GM06990 (cell line): Measurements from ENCODE around the gene ATF6B.

Source experiments
- DNase-seq: peaks from one replicate; pipeline ENCODE4 v3.0.0-alpha.2; 2011; ENCODE audit not compliant: insufficient read length; ENCODE audit errors: extremely low read depth
- H3K27me3 ChIP-seq: replicated peaks from 2 replicates; pipeline ENCODE4 v1.6.0; 2011; ENCODE audit warnings: low read length; ENCODE audit not compliant: control insufficient read depth, insufficient read depth
- H3K36me3 ChIP-seq: 2 replicates; pipeline ENCODE4 v1.5.1; 2011; ENCODE audit warnings: low read length; ENCODE audit not compliant: control insufficient read depth, insufficient read depth
- H3K4me3 ChIP-seq: replicated peaks from 2 replicates; pipeline ENCODE4 v1.5.1; 2011; ENCODE audit warnings: low read depth, mild to moderate bottlenecking, control low read depth, low read length
- TF ChIP-seq, protein P1 (sequence below): IDR thresholded peaks from 2 replicates; pipeline ENCODE4 v1.5.1; 2011; ENCODE audit warnings: low read length, control low read depth, mild to moderate bottlenecking, inconsistent platforms; ENCODE audit not compliant: insufficient read depth, poor library complexity, severe bottlenecking

ATF6B gene

DNA sequence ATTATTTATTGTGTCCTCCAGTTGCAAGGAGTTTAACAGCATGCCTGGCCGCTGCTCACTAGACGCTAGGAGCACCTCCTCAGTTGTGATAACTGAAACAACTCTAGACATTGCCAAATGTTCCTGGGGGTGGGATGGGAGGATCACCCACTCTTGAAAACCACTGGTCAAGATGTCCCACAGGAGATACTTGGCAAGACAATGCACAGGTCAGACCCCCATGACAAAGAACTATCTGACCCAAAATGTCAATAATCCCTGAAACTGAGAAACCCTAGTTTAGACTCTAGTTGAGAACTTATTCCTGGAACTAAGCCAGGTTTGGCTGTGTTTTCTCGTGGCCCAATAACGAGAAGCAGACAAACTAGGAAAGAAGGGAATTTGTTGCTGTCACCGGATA is 11.5 kb upstream of the ATF6B start:
- Histone ChIP-seq H3K36me3 (no peaks in the 10 kb centered on the region), H3K4me3 (no peak overlapping the region), H3K27me3 (no peaks in the 10 kb centered on the region)
- TF ChIP-seq, protein P1, sequence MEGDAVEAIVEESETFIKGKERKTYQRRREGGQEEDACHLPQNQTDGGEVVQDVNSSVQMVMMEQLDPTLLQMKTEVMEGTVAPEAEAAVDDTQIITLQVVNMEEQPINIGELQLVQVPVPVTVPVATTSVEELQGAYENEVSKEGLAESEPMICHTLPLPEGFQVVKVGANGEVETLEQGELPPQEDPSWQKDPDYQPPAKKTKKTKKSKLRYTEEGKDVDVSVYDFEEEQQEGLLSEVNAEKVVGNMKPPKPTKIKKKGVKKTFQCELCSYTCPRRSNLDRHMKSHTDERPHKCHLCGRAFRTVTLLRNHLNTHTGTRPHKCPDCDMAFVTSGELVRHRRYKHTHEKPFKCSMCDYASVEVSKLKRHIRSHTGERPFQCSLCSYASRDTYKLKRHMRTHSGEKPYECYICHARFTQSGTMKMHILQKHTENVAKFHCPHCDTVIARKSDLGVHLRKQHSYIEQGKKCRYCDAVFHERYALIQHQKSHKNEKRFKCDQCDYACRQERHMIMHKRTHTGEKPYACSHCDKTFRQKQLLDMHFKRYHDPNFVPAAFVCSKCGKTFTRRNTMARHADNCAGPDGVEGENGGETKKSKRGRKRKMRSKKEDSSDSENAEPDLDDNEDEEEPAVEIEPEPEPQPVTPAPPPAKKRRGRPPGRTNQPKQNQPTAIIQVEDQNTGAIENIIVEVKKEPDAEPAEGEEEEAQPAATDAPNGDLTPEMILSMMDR: no peak
- DNase-seq: no peak

DNA sequence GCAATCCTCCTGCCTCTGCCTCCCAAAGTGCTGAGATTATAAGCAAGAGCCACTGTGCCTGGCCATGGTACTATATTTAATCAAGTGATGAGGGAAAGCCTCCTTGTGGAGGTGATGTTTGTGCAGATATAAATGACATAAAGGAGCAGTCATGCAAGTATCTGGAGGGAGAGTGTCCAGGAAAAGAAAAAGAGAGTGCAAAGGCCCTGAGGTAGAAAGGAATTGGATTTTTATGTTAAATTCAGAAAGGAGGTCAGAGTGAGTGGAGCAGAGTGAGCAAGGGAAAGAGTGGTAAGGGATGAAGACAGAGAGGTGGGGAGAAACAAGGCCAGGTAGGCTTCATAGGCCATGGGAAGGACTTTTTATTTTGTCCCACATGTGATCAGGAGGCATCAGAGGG is 9.4 kb upstream of the ATF6B start:
- Histone ChIP-seq H3K4me3 (no peak overlapping the region), H3K27me3 (no peaks in the 10 kb centered on the region; the same call in 1 of the 2 replicates), H3K36me3 (no peaks in the 10 kb centered on the region)
- TF ChIP-seq, protein P1: no peak
- DNase-seq: no peak

DNA sequence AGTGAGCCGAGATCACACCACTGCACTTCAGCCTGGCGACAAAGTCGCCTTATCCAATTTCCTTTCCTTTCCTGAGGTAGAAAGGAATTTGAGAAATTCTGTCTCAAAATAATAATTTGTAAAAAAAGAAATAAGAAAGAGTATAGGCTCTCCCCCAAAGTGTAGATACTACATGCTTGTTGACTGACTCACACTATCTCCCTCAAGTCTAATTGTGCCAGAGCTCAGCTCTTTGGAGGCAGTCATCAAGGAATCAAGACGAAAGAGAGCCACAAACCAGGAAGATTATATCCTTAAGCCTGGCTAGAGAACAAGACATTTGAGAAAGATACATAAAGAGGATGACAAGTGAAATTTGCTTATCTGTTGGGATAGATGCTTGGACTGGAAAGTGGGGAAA is 5.7 kb upstream of the ATF6B start:
- no peak for DNase-seq
- Histone ChIP-seq H3K4me3 (no peak overlapping the region), H3K36me3 (no peaks in the 10 kb centered on the region), H3K27me3 (no peaks in the 10 kb centered on the region; the same call in 1 of the 2 replicates)
- TF ChIP-seq, protein P1: no peak

DNA sequence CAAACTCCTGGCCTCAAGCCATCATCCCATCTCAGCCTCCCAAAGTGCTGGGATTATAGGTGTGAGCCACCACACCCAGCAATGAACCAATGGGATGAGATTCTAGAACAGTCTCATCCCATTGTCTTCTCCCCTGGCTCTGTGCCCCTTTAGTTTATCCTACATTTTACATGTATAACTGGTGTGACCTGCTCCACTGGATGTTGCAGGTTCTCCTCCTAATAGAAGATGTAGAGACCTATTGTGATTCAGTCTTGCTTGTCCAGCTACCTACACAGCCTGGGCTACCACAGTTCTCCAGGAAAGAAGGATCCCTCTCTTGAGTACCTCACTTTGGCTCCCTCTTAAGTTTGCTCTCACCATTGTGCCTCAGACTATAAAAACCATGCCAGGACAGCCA is 4.1 kb upstream of the ATF6B start:
- no peaks in the 10 kb centered on the region for H3K36me3 ChIP-seq
- TF ChIP-seq, protein P1: no peak
- H3K27me3 ChIP-seq: no peaks in the 10 kb centered on the region; the same call in 1 of the 2 replicates
- H3K4me3 ChIP-seq: no peak overlapping the region
- DNase-seq: no peak

DNA sequence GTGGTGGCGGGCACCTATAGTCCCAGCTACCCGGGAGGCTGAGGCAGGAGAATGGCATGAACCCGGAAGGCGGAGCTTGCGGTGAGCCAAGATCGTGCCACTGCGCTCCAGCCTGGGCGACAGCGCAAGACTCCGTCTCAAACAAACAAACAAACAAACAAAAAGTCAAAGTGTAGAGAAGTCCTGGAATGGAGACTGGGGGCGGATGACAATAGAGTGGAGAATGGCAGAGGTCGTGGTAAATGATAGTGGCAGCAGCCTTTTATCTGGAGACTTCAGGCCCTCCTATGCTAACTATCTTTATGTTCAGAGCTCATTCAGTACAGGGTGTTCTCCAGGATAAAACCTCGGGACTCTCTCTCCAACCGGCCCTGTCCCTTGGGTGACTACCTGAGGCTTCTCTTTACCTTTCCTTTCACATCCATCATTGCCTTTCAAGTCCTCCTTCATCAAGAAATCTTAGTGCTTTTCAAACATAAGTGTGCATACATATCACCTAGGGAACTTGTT is 3.4 kb upstream of the ATF6B start:
- Histone ChIP-seq H3K4me3 (no peak overlapping the region), H3K36me3 (no peaks in the 10 kb centered on the region), H3K27me3 (no peaks in the 10 kb centered on the region; the same call in 1 of the 2 replicates)
- TF ChIP-seq, protein P1: no peak
- no peak for DNase-seq
